GM21723 (cell line): ENCODE measurements around the gene COQ5.

Experiments
- ATAC-seq: cut with Tn5 transposase; IDR thresholded peaks from one replicate; pipeline ENCODE4 v1.9.1; 2021; ENCODE audit warnings: mild to moderate bottlenecking, moderate library complexity; ENCODE audit not compliant: unreplicated experiment

The COQ5 gene

DNA sequence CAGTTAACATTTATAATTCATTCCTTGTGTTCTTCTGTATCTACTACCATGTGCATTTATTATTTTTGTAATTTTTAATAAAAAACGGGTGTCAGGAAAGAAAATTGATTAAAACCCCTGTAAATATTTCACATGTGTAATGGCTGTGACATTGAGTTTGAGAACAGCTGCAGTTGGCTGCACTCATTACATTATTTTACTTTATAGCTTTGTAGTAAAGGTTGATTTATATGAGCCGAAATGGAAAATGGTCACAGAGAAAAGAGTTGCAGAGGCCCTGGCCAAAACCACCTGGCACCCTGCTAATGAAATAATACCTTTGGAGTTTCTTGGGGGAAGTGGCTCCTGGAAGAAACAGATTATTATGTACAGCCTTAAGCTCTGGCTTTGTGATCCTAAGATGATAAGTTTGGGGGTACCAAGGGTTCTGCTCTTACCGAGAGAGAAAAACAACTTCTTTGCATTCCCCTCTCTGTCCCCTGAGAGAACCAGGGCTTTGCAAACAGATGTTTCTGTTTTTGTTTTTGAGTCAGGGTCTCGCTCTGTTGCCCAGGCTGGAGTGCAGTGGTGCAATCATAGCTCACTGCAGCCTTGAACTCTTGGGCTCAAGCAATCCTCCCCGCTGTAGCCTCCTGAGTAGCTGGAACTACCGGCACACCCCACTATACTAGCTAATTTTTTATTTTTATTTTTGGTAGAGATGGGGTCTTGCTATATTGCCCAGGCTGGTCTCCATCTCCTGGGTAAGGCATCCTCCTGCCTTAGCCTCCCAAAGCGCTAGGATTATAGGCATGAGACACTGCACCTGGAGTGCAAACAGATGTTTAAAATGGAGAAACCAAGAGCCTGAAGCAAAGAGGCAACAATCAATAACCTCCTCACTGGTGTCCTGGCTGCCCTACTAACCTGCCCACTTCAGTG lies 42.7 kb downstream of the COQ5 start:
- ATAC-seq: no peak

DNA sequence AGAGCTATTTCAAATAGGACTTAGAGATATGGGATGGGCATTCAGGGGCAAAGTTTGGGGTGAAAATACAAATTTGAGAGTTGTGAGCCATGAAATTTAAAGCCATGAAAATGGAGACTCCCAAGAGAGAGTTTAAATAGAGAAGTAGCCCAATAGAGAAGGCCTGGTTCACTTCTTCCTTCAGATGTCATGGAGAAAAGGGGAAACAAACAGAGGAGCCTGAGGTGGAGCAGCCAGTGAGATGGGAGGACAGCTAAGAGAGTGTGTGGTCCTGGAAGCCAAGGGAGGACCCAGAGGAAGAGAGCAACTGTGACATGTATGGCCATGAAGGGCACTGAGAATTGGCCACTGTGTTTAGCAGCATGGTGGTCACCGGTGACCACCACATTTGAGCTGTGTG lies 45.3 kb downstream of the COQ5 start:
- no peak for ATAC-seq

DNA sequence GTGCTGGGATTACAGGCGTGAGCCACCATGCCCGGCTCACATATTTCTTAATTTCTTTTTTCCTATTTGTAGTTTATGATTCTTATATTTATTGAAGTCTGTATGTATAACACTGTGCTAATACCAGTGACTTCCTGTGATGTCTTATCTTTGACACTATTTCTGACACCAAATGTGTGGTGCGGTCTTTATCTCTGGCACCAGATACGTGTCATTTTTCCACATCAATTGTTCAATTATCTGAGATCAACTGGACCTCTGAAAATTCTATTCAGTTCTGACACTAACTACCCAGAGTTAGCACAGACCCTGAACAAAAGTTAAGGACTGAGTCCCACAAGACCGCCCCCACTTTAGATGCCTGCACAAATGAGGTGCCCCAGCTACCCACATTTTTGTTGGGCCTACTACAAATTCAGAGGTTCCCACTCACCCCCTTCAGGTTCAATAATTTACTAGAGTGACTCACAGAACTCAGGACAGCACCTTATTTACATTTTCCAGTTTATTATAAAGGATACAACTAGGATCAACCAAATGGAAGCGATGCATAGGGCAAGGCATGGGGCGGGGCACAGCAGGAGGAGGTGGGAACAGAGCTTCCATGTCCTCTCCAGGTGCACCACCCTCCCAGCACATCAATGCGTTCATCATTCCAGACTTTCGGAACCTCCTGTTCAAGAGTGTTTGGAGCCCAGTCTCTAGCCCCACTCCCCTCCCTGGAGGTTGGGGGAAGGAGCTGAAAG lies 47.8 kb downstream of the COQ5 start:
- no peak for ATAC-seq

DNA sequence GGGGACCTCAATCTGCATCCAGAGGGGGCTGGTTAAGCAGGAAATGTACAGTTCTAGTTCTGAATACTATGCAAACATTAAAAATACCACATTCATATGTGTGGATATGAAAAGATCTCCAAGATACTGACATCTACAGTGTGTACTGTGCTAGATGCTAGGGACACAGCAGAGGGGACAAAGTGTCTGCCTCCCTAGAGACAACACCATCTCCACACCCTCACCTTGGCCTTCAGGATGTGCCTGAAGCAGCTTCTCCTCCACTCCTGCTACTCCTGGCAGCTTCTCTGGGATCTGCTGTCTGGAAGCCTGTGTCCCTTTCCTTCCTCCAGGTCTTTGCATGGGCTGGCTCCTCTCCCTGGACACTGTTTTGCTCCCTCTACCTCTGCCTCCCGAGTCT lies 48.7 kb downstream of the COQ5 start:
- ATAC-seq: no peak

GRCh38 chr12:120479458-120479857 lies 49.5 kb downstream of the COQ5 start:
- no peak for ATAC-seq

DNA sequence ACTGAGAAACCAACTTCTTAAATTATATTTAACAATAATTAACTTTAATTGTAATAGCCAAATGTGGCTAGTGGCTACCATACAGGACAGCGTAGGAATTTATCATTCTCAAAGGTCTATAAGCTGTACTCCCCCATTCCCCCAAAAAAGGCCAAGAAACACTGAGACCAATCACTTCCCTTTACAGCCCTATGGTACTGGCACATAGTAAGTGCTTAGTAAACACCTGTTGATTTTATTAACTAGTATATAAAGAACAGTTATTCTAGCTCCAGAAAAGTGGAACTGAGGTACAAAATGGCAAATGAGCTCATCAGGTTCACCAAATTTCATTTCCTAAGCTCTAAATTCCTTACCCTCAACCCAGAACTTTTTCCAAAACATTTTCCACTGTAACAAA lies 53.3 kb downstream of the COQ5 start:
- no peak for ATAC-seq

DNA sequence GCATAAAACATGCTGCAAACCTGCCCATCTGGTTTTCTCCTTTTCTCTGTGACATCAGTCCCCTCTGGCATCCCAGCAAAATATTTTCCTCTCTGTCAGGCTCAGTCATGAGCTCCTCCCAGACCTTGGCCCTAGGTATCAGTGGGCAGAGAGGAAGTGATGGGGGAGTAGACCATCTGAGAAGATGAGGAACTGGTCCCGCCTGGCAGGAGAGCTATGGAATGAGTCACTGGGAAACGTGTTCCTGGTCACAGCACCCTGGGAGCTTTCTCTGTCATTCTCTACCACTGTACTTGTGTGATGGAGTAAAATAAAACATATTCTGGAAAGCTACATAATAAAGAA lies 54.4 kb downstream of the COQ5 start:
- no peak for ATAC-seq

- no peak for ATAC-seq
Measured at GRCh38 chr12:120473807-120474615, 54.9 kb downstream of the COQ5 start.

- no peak for ATAC-seq
Measured at GRCh38 chr12:120472521-120472920, 56.4 kb downstream of the COQ5 start.

GRCh38 chr12:120470150-120470784 lies 58.7 kb downstream of the COQ5 start:
- peak; percentile 18 for ATAC-seq

DNA sequence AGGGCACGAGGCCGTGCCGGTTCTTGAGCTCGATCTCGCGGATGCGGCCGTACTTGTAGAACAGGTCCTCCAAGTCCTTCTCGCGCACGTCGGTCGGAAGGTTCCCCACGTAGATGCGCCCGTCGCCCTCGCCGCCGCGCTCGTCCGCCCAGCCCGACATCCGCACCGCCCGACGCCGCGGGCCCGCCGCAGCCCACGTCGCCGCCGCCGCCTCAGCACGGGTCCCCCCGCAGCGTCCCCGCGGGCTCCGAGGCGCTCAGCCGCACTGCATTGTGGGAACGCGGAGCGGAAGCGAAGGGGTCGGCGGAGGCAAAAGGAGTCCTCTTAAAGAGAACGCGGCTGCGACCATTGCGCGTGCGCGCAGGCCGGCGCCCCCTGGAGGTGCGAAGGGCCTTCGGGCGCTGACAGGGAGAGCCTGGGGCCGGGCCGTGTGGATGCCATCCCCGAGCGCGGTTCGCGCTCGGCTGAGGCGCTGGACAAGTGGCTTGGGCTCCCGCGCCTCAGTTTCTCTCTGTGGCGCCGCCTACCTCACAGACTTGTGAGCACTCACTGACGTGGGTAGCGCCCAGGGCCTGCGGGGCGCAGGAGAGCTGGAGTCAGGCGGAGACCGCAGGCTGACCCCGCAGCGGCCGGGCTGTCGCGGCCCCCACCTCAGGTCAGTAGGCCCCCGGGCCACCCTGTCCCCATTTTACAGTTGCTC lies 59.4 kb downstream of the COQ5 start, which contains the start of gene SRSF9:
Gene SRSF9 (minus strand): TSS at position 299 of the 700 bp plus-strand sequence. CDS start 139 bp downstream, at position 160.
- ATAC-seq: peak; percentile 90

DNA sequence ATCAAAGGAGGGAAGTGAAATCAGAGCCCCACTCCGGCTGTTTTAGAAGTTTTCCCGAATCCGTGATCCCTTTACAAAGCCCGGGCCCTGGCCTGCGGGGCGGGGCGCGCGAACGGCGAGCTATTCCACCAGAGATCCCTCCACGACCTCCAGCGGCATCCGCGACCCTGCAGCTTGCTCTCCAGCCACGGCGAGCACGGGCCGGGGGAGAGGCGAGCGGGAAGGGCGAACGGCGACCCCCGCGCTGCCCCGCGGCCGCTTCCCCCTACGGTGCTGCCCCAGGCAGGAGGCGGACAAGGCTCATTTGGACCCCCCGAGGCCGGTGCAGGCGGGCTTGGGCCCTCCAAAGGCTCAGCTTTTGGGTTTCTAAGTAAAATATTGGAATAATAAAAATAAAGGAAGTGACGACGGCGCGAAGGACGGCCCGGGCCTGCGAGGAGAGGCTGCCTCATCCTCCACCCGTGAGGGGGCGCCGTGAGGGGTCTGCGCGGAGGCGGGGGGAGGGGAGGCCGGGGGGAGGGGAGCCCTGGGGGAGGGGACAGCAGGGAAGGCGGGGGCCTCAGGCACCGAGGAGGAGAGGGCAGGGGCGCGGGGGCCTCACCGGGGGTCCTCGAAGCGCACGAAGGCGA lies 60.0 kb downstream of the COQ5 start:
- peak; percentile 24 for ATAC-seq

GRCh38 chr12:120468325-120468820 lies 60.6 kb downstream of the COQ5 start:
- peak; percentile 0 for ATAC-seq

- no peak for ATAC-seq
Measured at GRCh38 chr12:120467439-120467838, 61.5 kb downstream of the COQ5 start.

GRCh38 chr12:120466560-120467315 lies 62.2 kb downstream of the COQ5 start:
- ATAC-seq: no peak

GRCh38 chr12:120465756-120466155 lies 63.2 kb downstream of the COQ5 start:
- ATAC-seq: no peak

- no peak for ATAC-seq
Measured at GRCh38 chr12:120463712-120464111, 65.2 kb downstream of the COQ5 start.

DNA sequence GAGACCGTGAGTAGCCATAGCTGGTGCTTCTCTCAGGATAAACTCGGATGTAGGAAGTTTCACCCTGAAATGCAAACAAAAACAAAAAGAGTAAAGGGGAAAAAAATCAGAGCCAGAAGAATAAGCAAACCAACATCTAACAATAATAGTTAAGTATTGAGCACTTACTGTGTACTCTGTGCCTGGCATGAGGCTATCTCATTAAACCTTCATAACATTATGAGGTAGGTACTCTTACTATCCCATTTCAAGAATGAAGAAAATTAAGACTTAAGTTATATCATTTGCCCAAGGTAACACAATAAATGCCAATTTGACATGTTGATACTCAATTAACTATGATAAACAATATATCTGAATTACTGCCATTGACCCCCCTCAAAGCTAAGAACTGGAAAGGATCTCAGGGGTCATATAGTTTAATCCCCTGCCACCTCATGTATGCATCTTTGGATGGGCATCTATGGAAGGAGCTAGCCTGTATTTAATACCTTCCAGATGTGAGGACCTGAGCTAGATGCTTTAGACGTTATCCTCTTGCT lies 66.8 kb downstream of the COQ5 start:
- ATAC-seq: no peak
